ENCODE results near the gene ROCK2.

GRCh38 chr2:11391942-11392266 lies 47.5 kb upstream of the ROCK2 start:
- TF ChIP-seq CTCF (IDR thresholded peaks at IDR 0.05) (no peak), POLR2A (IDR thresholded peaks at IDR 0.05) (no peak)

All from Peyer's patch (tissue), 4 donors.